ENCODE data around the gene SH3GLB2. TPM values are rescaled to one million over a fixed set of nuclear protein-coding genes. Genes with fewer than 3 reads are reported as not detected.

Gene SH3GLB2
- total and polyA plus RNA-seq, 12 donors = 25.2 to 51.3 (median 33.5) TPM

DNA sequence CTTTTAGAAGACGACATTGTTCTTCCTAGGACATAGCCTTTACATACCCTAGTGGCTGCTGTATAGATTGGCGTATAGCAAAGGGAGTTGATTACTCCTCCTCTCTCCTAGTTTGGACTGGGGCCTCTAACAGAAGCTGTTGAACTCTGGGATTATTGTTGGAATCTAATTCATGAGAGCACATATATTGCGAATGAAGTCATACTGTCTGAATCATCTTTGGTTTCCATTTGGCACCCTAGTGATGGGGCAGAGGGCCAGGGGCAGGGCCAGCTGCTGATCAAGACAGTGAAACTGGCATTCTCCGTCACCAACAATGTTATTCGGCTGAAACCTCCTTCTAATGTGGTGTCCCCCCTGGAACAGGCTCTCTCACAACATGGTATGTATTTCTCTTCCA is 40.3 kb downstream of the SH3GLB2 start:
- intact Hi-C loops (cut with DNase I) = loop anchor here in 1 of 10 donors (10.0 kb wide), 1 partner anchor 393 kb away; no protein-coding TSS in a partner anchor
- Histone ChIP-seq H3K27me3 (no peaks in the 10 kb centered on the region), H3K36me3 (peaks cover 0 to 100% (median 44%) of the 10 kb centered on the region in 9 donors), H3K4me1 (peaks cover 0 to 7% (median 0%) of the 10 kb centered on the region in 9 donors), H3K9me3 (no peaks in the 10 kb centered on the region), H3K4me3 (no peak overlapping the region), H3K27ac (peak overlapping the region in 5 of 10 donors; percentile 33 to 74 (median 54))
- DNase-seq (peak in 1 of 2 donors; percentile 38), ATAC-seq (peak; percentile 25 to 89 (median 68))
- no peak for TF ChIP-seq CTCF (IDR thresholded peaks at IDR 0.05)
- WGBS, 2 donors = 86 to 88% methylated on average over 5 of the region's 5 CpGs

DNA sequence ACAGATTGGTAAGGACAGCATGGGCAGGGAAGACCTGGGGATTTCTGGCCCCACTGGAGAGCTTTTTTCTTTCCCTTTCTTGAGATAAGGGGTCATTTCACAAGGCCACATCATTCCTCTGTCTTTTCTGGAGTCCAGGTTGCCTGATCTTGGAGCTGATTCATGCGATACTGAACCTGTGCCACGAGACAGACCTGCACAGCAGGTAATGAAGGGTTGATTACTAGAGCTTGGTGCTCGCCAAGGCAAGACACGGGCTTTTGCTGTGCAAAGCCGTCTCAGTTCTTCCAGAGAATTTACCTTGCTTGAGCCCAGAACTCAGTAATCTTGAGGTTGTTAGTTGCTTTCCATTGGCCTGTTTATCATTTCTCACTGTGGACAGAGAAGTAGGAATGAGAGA is 41.5 kb downstream of the SH3GLB2 start:
- peaks cover 0 to 100% (median 50%) of the 10 kb centered on the region in 9 donors for H3K36me3 ChIP-seq
- WGBS, 2 donors = 94 to 97% methylated on average over 5 of the region's 5 CpGs
- no peaks in the 10 kb centered on the region for H3K27me3 ChIP-seq
- ATAC-seq (no peak), DNase-seq (no peak)
- no peak for TF ChIP-seq CTCF (IDR thresholded peaks at IDR 0.05)
- no peak overlapping the region for H3K4me3 ChIP-seq
- no peaks in the 10 kb centered on the region for H3K9me3 ChIP-seq
- intact Hi-C loops (cut with DNase I) = loop anchor here in 1 of 10 donors (10.0 kb wide), 1 partner anchor 392 kb away; no protein-coding TSS in a partner anchor
- peaks cover 0 to 7% (median 0%) of the 10 kb centered on the region in 9 donors for H3K4me1 ChIP-seq
- no peak overlapping the region for H3K27ac ChIP-seq

DNA sequence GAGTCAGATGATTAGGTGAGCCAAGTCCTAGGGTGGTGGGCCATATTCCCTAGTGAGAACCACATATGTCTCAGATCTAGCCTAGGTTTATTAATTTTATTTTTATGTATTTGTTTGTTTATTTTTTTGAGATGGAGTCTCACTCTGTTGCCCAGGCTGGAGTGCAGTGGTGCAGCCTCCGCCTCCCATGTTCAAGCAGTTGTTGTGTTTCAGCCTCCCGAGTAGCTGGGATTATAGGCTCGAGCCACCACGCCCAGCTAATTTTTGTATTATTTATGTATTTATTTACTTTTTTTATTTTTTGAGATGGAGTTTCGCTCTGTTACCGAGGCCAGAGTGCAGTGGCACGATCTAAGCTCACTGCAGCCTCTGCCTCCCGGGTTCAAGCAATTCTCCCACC is 44.6 kb downstream of the SH3GLB2 start:
- WGBS, 2 donors = 97% methylated on average over 8 of the region's 8 CpGs
- Histone ChIP-seq H3K27ac (no peak overlapping the region), H3K36me3 (peaks cover 4 to 100% (median 78%) of the 10 kb centered on the region in 9 donors), H3K4me1 (peaks cover 0 to 7% (median 0%) of the 10 kb centered on the region in 9 donors), H3K9me3 (no peaks in the 10 kb centered on the region), H3K27me3 (no peaks in the 10 kb centered on the region), H3K4me3 (no peak overlapping the region)
- ATAC-seq (no peak), DNase-seq (no peak)
- intact Hi-C loops (cut with DNase I) = loop anchor here in 1 of 10 donors (10.0 kb wide), 1 partner anchor 389 kb away; no protein-coding TSS in a partner anchor
- no peak for TF ChIP-seq CTCF (IDR thresholded peaks at IDR 0.05)

GRCh38 chr9:128979111-128979510 is 49.0 kb downstream of the SH3GLB2 start:
- Histone ChIP-seq H3K4me3 (no peak overlapping the region), H3K27ac (no peak overlapping the region), H3K27me3 (no peaks in the 10 kb centered on the region), H3K9me3 (no peaks in the 10 kb centered on the region), H3K4me1 (no peaks in the 10 kb centered on the region), H3K36me3 (peaks cover 0 to 100% (median 76%) of the 10 kb centered on the region in 9 donors)
- no peak for DNase-seq
- 88% methylated on average over 3 of the region's 3 CpGs for WGBS, 2 donors
- no peak for TF ChIP-seq CTCF (IDR thresholded peaks at IDR 0.05)
- ATAC-seq = no peak
- intact Hi-C loops (cut with DNase I) = no loop called here

All from heart right ventricle (tissue), 16 donors.